Measurements from ENCODE around the gene MBP.

The MBP gene

GRCh38 chr18:77071711-77072292, 60.8 kb downstream of the MBP start:
- Histone ChIP-seq H3K4ac (ENCODE audit: low read depth, low read length) (no peak overlapping the region), H2BK15ac (replicated peaks; ENCODE audit: low read depth) (no peak overlapping the region), H3K79me1 (ENCODE audit: low read length) (no peaks in the 10 kb centered on the region), H4K5ac (ENCODE audit: low read length) (no peak overlapping the region), H2BK120ac (ENCODE audit: low read depth, low read length) (no peak overlapping the region), H3K4me2 (ENCODE audit: low read length) (no peak overlapping the region), H3K36me3 (ENCODE audit: control insufficient read depth, insufficient read depth, low read length) (no peaks in the 10 kb centered on the region), H3K4me3 (ENCODE audit: low read length) (no peak overlapping the region), H3K18ac (ENCODE audit: low read length) (no peak overlapping the region), H3K27me3 (ENCODE audit: insufficient read depth, low read length, poor library complexity) (no peaks in the 10 kb centered on the region), H3K56ac (ENCODE audit: low read length) (no peak overlapping the region), H3K27ac (ENCODE audit: low read depth, low read length) (no peak overlapping the region), H4K8ac (ENCODE audit: low read depth, low read length) (no peak overlapping the region), H3K23ac (ENCODE audit: low read length) (no peak overlapping the region), H3K9ac (ENCODE audit: low read length) (no peak overlapping the region), H3K79me2 (ENCODE audit: control insufficient read depth, insufficient read depth, low read length) (no peaks in the 10 kb centered on the region), H2BK5ac (ENCODE audit: low read length) (no peak overlapping the region), H2AK5ac (ENCODE audit: low read length) (no peak overlapping the region), H3K4me1 (ENCODE audit: control insufficient read depth, low read depth, low read length) (peaks cover 2% of the 10 kb centered on the region)
- no CpG with 5 or more reads among the region's 10 CpGs for WGBS (ENCODE audit: extremely low coverage, insufficient coverage, low lambda C conversion rate)
- DNase-seq: no peak

GRCh38 chr18:77071061-77071460, 61.5 kb downstream of the MBP start:
- no peak overlapping the region for H3K27ac ChIP-seq (ENCODE audit: low read depth, low read length)
- H2BK15ac ChIP-seq (replicated peaks; ENCODE audit: low read depth): no peak overlapping the region
- no peak for DNase-seq
- no peak overlapping the region for H2BK120ac ChIP-seq (ENCODE audit: low read depth, low read length)
- no peaks in the 10 kb centered on the region for H3K79me2 ChIP-seq (ENCODE audit: control insufficient read depth, insufficient read depth, low read length)
- no peak overlapping the region for H4K5ac ChIP-seq (ENCODE audit: low read length)
- no peaks in the 10 kb centered on the region for H3K36me3 ChIP-seq (ENCODE audit: control insufficient read depth, insufficient read depth, low read length)
- no peak overlapping the region for H3K4me3 ChIP-seq (ENCODE audit: low read length)
- H3K9ac ChIP-seq (ENCODE audit: low read length): no peak overlapping the region
- H2AK5ac ChIP-seq (ENCODE audit: low read length): no peak overlapping the region
- no peak overlapping the region for H3K56ac ChIP-seq (ENCODE audit: low read length)
- no peaks in the 10 kb centered on the region for H3K79me1 ChIP-seq (ENCODE audit: low read length)
- H3K27me3 ChIP-seq (ENCODE audit: insufficient read depth, low read length, poor library complexity): no peaks in the 10 kb centered on the region
- H3K4ac ChIP-seq (ENCODE audit: low read depth, low read length): no peak overlapping the region
- H4K8ac ChIP-seq (ENCODE audit: low read depth, low read length): no peak overlapping the region
- WGBS (ENCODE audit: extremely low coverage, insufficient coverage, low lambda C conversion rate): no CpG with 5 or more reads among the region's 2 CpGs
- no peak overlapping the region for H3K4me2 ChIP-seq (ENCODE audit: low read length)
- H2BK5ac ChIP-seq (ENCODE audit: low read length): no peak overlapping the region
- H3K23ac ChIP-seq (ENCODE audit: low read length): no peak overlapping the region
- peaks cover 2% of the 10 kb centered on the region for H3K4me1 ChIP-seq (ENCODE audit: control insufficient read depth, low read depth, low read length)
- no peak overlapping the region for H3K18ac ChIP-seq (ENCODE audit: low read length)

GRCh38 chr18:77070627-77071026, 62.0 kb downstream of the MBP start:
- DNase-seq: no peak
- Histone ChIP-seq H3K79me2 (ENCODE audit: control insufficient read depth, insufficient read depth, low read length) (no peaks in the 10 kb centered on the region), H4K5ac (ENCODE audit: low read length) (no peak overlapping the region), H3K4me3 (ENCODE audit: low read length) (no peak overlapping the region), H3K27me3 (ENCODE audit: insufficient read depth, low read length, poor library complexity) (no peaks in the 10 kb centered on the region), H2BK15ac (replicated peaks; ENCODE audit: low read depth) (no peak overlapping the region), H4K8ac (ENCODE audit: low read depth, low read length) (no peak overlapping the region), H3K23ac (ENCODE audit: low read length) (no peak overlapping the region), H3K9ac (ENCODE audit: low read length) (no peak overlapping the region), H3K4me2 (ENCODE audit: low read length) (no peak overlapping the region), H2BK120ac (ENCODE audit: low read depth, low read length) (no peak overlapping the region), H3K27ac (ENCODE audit: low read depth, low read length) (no peak overlapping the region), H3K18ac (ENCODE audit: low read length) (no peak overlapping the region), H3K4ac (ENCODE audit: low read depth, low read length) (no peak overlapping the region), H3K4me1 (ENCODE audit: control insufficient read depth, low read depth, low read length) (peaks cover 2% of the 10 kb centered on the region), H3K56ac (ENCODE audit: low read length) (no peak overlapping the region), H2AK5ac (ENCODE audit: low read length) (no peak overlapping the region), H2BK5ac (ENCODE audit: low read length) (no peak overlapping the region), H3K36me3 (ENCODE audit: control insufficient read depth, insufficient read depth, low read length) (no peaks in the 10 kb centered on the region), H3K79me1 (ENCODE audit: low read length) (no peaks in the 10 kb centered on the region)
- no CpG with 5 or more reads among the region's 16 CpGs for WGBS (ENCODE audit: extremely low coverage, insufficient coverage, low lambda C conversion rate)

GRCh38 chr18:77069931-77070330, 62.7 kb downstream of the MBP start:
- no peak overlapping the region for H2BK120ac ChIP-seq (ENCODE audit: low read depth, low read length)
- no peak overlapping the region for H4K8ac ChIP-seq (ENCODE audit: low read depth, low read length)
- no peak overlapping the region for H3K4ac ChIP-seq (ENCODE audit: low read depth, low read length)

DNA sequence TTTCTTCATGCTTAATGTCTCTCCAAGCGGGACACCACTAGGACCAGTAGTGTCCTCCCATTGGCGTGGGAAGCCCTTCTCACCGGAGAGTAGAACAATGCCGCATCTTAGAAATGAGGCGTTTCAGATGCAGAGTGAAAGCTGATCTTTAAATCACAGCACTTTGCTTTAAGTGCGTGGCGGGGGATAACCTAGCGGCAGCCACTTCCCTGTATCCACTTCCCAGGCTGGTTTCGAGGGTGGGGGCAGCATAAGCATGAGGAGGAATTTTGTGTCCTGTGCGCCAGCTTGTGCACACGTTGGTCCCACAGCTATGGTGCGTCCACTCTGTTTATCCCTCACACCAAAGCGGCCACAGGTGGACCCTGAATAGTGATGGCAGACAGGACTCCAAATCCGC, 63.1 kb downstream of the MBP start:
- H3K4ac ChIP-seq (ENCODE audit: low read depth, low read length): no peak overlapping the region
- no peaks in the 10 kb centered on the region for H3K79me1 ChIP-seq (ENCODE audit: low read length)
- no peak overlapping the region for H4K5ac ChIP-seq (ENCODE audit: low read length)
- no peak overlapping the region for H2BK5ac ChIP-seq (ENCODE audit: low read length)
- H3K56ac ChIP-seq (ENCODE audit: low read length): no peak overlapping the region
- H3K79me2 ChIP-seq (ENCODE audit: control insufficient read depth, insufficient read depth, low read length): no peaks in the 10 kb centered on the region
- H2BK120ac ChIP-seq (ENCODE audit: low read depth, low read length): no peak overlapping the region
- no peaks in the 10 kb centered on the region for H3K36me3 ChIP-seq (ENCODE audit: control insufficient read depth, insufficient read depth, low read length)
- H3K4me2 ChIP-seq (ENCODE audit: low read length): no peak overlapping the region
- H3K27ac ChIP-seq (ENCODE audit: low read depth, low read length): no peak overlapping the region
- H3K9ac ChIP-seq (ENCODE audit: low read length): no peak overlapping the region
- DNase-seq: no peak
- H3K4me1 ChIP-seq (ENCODE audit: control insufficient read depth, low read depth, low read length): peaks cover 2% of the 10 kb centered on the region
- no CpG with 5 or more reads among the region's 14 CpGs for WGBS (ENCODE audit: extremely low coverage, insufficient coverage, low lambda C conversion rate)
- no peaks in the 10 kb centered on the region for H3K27me3 ChIP-seq (ENCODE audit: insufficient read depth, low read length, poor library complexity)
- H2BK15ac ChIP-seq (replicated peaks; ENCODE audit: low read depth): no peak overlapping the region
- no peak overlapping the region for H4K8ac ChIP-seq (ENCODE audit: low read depth, low read length)
- no peak overlapping the region for H3K18ac ChIP-seq (ENCODE audit: low read length)
- H2AK5ac ChIP-seq (ENCODE audit: low read length): no peak overlapping the region
- H3K23ac ChIP-seq (ENCODE audit: low read length): no peak overlapping the region
- H3K4me3 ChIP-seq (ENCODE audit: low read length): no peak overlapping the region

More at GRCh38 chr18:77069931-77070330, 62.7 kb downstream of the MBP start:
- H3K4me2 ChIP-seq (ENCODE audit: low read length): no peak overlapping the region
- no CpG with 5 or more reads among the region's 13 CpGs for WGBS (ENCODE audit: extremely low coverage, insufficient coverage, low lambda C conversion rate)
- no peak overlapping the region for H3K9ac ChIP-seq (ENCODE audit: low read length)
- H3K18ac ChIP-seq (ENCODE audit: low read length): no peak overlapping the region
- no peaks in the 10 kb centered on the region for H3K27me3 ChIP-seq (ENCODE audit: insufficient read depth, low read length, poor library complexity)
- no peak overlapping the region for H2BK15ac ChIP-seq (replicated peaks; ENCODE audit: low read depth)
- H3K4me3 ChIP-seq (ENCODE audit: low read length): no peak overlapping the region
- no peak overlapping the region for H2BK5ac ChIP-seq (ENCODE audit: low read length)
- peaks cover 2% of the 10 kb centered on the region for H3K4me1 ChIP-seq (ENCODE audit: control insufficient read depth, low read depth, low read length)
- H3K36me3 ChIP-seq (ENCODE audit: control insufficient read depth, insufficient read depth, low read length): no peaks in the 10 kb centered on the region
- H3K27ac ChIP-seq (ENCODE audit: low read depth, low read length): no peak overlapping the region
- H3K56ac ChIP-seq (ENCODE audit: low read length): no peak overlapping the region
- no peak overlapping the region for H3K23ac ChIP-seq (ENCODE audit: low read length)
- H3K79me1 ChIP-seq (ENCODE audit: low read length): no peaks in the 10 kb centered on the region
- H2AK5ac ChIP-seq (ENCODE audit: low read length): no peak overlapping the region
- no peak for DNase-seq
- no peaks in the 10 kb centered on the region for H3K79me2 ChIP-seq (ENCODE audit: control insufficient read depth, insufficient read depth, low read length)
- no peak overlapping the region for H4K5ac ChIP-seq (ENCODE audit: low read length)

Measured in mesendoderm (in vitro differentiated cells).